GM23248 (cell line): ENCODE measurements around the gene SYVN1. TPM values are rescaled to one million over a fixed set of nuclear protein-coding genes. Genes with fewer than 3 reads are reported as not detected.

Experiments used
- DNase-seq: peaks from one replicate; pipeline ENCODE4 v3.0.0-alpha.2; 2015
- H2AFZ ChIP-seq: fragments of 200-600 bp; sonication (generic); 2 replicates; pipeline ENCODE4 v1.6.1; 2016; ENCODE audit warnings: antibody characterized with exemption
- H3F3A ChIP-seq: fragments of 200-600 bp; sonication (generic); 2 replicates; pipeline ENCODE4 v1.6.1; 2016; ENCODE audit warnings: mild to moderate bottlenecking, antibody characterized with exemption, mixed run types; ENCODE audit not compliant: insufficient read depth
- H3K27ac ChIP-seq: fragments of 200-600 bp; sonication (generic); 2 replicates; pipeline ENCODE4 v1.5.1; 2016; ENCODE audit warnings: mild to moderate bottlenecking
- H3K27me3 ChIP-seq: fragments of 200-600 bp; sonication (generic); replicated peaks from 2 replicates; pipeline ENCODE4 v1.6.1; 2016; ENCODE audit warnings: mild to moderate bottlenecking; ENCODE audit not compliant: insufficient read depth
- H3K36me3 ChIP-seq: fragments of 200-600 bp; sonication (generic); 2 replicates; pipeline ENCODE4 v1.6.1; 2016; ENCODE audit warnings: low read depth, mild to moderate bottlenecking
- H3K4me1 ChIP-seq: fragments of 200-600 bp; sonication (generic); 2 replicates; pipeline ENCODE4 v1.6.1; 2016; ENCODE audit warnings: mild to moderate bottlenecking; ENCODE audit not compliant: insufficient read depth
- H3K4me2 ChIP-seq: fragments of 200-600 bp; sonication (generic); one replicate; pipeline ENCODE4 v1.6.1; 2016; ENCODE audit warnings: mild to moderate bottlenecking; ENCODE audit not compliant: unreplicated experiment
- H3K4me3 ChIP-seq: fragments of 200-600 bp; sonication (generic); 2 replicates; pipeline ENCODE4 v1.5.1; 2016; ENCODE audit warnings: mild to moderate bottlenecking
- H3K79me2 ChIP-seq: fragments of 200-600 bp; sonication (generic); 2 replicates; pipeline ENCODE4 v1.6.1; 2016; ENCODE audit warnings: mild to moderate bottlenecking; ENCODE audit not compliant: insufficient read depth
- H3K9ac ChIP-seq: fragments of 200-600 bp; sonication (generic); 2 replicates; pipeline ENCODE4 v1.6.1; 2016; ENCODE audit warnings: mild to moderate bottlenecking
- H3K9me2 ChIP-seq: fragments of 200-600 bp; sonication (generic); 2 replicates; pipeline ENCODE4 v1.6.1; 2016; ENCODE audit warnings: mixed run types, mild to moderate bottlenecking, moderate library complexity; ENCODE audit not compliant: insufficient read depth
- H3K9me3 ChIP-seq: fragments of 200-600 bp; sonication (generic); one replicate; pipeline ENCODE4 v1.6.1; 2017; ENCODE audit warnings: low read depth
- H4K20me1 ChIP-seq: fragments of 200-600 bp; sonication (generic); 2 replicates; pipeline ENCODE4 v1.6.0; 2016; ENCODE audit not compliant: insufficient read depth
- EZH2 ChIP-seq: fragments of 200-600 bp; sonication (generic); IDR thresholded peaks from 2 replicates; pipeline ENCODE4 v1.6.1; 2018; ENCODE audit warnings: antibody characterized with exemption, mild to moderate bottlenecking; ENCODE audit not compliant: insufficient read depth, poor library complexity, severe bottlenecking
- EZH2phosphoT487 ChIP-seq: fragments of 200-600 bp; sonication (generic); IDR thresholded peaks from 2 replicates; pipeline ENCODE4 v1.6.1; 2018; ENCODE audit warnings: antibody characterized with exemption, moderate library complexity, mild to moderate bottlenecking, low read depth; ENCODE audit not compliant: insufficient read depth
- WGBS, 2 experiments: methylation state at CpG; one replicate each; pipeline ENCODE4 v1.1.6; 2015 to 2017; ENCODE audit warnings: low lambda C conversion rate in 2 of 2, low coverage in 1 of 2; ENCODE audit errors: missing lambda C conversion rate in 2 of 2; 5-methylcytosine and 5-hydroxymethylcytosine counted together
- in situ Hi-C: fragments of 300-500 bp; cut with MboI; formaldehyde crosslinking; loops from 2 replicates; pipeline ENCODE4 v1.15.0; 2020
- polyA plus RNA-seq: library from polyadenylated mRNA; unstranded; fragments of >200 nt; fragmentation: Nextera tagmentation; extraction: Ambion mirVana; gene quantifications from 2 replicates; pipeline ENCODE4 v1.2.1, GENCODE V29; 2016
- total RNA-seq: library from RNA; depleted of rRNA; stranded (reverse); fragments of >200 nt; shearing (Covaris generic); gene quantifications from 2 replicates; pipeline ENCODE4 v1.2.3, GENCODE V29; 2014; rRNA removed

Gene SYVN1
- total RNA-seq (29.5 and 64.2 TPM in 2 replicates), polyA plus RNA-seq (18.0 and 21.2 TPM in 2 replicates)

DNA sequence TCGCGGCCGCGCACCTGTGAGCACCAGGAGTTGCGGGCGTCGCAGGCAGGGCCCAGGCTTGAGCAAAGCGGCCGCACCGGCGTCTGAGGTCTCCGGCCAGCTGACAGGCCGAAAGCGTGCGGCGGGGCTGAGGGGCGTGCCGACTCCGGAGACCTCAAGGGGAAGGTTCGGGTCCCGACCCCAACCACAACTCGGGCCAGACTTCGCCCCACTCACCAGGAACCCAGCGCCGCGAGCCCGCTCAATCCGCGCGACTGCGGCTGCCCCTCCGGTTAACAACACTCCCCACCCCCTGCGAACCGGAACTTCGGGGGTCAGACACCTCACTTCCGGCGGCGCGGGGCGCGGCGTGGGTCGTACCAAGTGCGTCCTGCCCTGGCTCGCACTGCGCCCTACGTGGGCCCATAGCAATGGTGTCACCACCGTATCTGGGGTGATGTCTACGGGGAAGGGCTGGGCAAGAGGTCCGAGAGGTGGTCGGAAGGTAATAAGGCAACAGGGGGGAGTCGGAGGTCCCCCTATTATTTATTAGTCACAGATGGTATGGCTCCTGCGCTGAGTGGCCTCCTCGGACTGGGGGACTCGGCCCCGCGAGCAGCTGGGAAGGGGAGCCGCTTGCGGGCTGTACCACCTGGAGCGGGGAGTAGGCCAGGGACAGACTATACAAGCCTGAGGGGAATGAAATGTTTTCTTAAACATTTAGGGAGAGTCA is at the start of gene SYVN1:
Gene SYVN1, minus strand, starts transcription at position 280 of the 712 bp plus-strand sequence. CDS start 918 bp downstream, outside the sequence.
- Histone ChIP-seq H3K4me2 (peak within 1 kb of the TSS; percentile 82), H2AFZ (peak within 1 kb of the TSS; percentile 82), H4K20me1 (no peaks in the 10 kb centered on the region), H3K27ac (peak within 1 kb of the TSS; percentile 98), H3K4me3 (peak within 1 kb of the TSS; percentile 84), H3K9me3 (no peaks in the 10 kb centered on the region), H3K27me3 (no peaks in the 10 kb centered on the region), H3F3A (0 out of 2 replicates have a peak, but pooled peaks cover 2% of the 10 kb centered on the region), H3K4me1 (peaks cover 8% of the 10 kb centered on the region), H3K36me3 (peaks cover 4% of the 10 kb centered on the region; the same call in 1 of the 2 replicates), H3K9ac (peak within 1 kb of the TSS; percentile 98), H3K79me2 (peaks cover 37% of the 10 kb centered on the region), H3K9me2 (no peaks in the 10 kb centered on the region)
- in situ Hi-C loops = no loop called here
- WGBS, 2 experiments = 1% methylated on average over 55 to 60 of the region's 60 CpGs
- no peak for TF ChIP-seq EZH2
- peak; percentile 95 for DNase-seq

DNA sequence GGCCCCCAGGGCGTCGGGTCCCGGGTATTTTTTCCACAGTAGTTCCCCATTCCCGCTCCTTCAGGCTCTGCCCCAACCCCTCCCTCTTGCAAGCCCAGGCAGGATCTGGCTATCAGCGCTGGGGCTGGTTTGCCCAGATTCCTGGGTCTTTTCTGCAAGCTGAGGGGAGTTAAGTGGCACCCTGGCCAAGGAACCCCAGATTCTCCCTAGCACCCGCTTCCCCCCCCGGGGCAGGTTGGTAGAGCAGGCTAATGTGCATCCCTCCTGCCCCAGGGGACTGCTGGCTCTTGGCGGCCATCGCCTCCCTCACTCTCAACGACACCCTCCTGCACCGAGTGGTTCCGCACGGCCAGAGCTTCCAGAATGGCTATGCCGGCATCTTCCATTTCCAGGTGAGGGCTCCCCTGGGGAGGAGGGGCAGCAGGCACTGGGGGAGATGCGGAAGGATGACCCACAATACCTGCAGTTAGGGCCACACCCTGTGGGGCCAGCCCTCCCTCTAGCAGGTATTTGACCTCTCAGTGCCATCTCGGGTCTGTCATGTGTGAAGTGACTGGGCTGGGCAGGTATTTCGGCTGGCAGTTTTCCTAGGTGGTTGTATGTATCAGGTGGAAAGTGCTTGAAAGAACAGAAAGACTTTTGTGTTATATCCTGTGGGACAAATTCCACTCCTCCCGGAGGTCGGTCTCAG is 49.0 kb upstream of the SYVN1 start:
- peak overlapping the region; percentile 87 for H3K9ac ChIP-seq
- H4K20me1 ChIP-seq = no peaks in the 10 kb centered on the region
- no peak overlapping the region for H2AFZ ChIP-seq
- H3K36me3 ChIP-seq = no peaks in the 10 kb centered on the region
- H3K4me3 ChIP-seq = peak overlapping the region; percentile 82
- no peak for TF ChIP-seq EZH2phosphoT487
- TF ChIP-seq EZH2 = no peak
- no peaks in the 10 kb centered on the region for H3F3A ChIP-seq
- H3K27me3 ChIP-seq = no peaks in the 10 kb centered on the region
- DNase-seq = no peak
- H3K9me2 ChIP-seq = no peaks in the 10 kb centered on the region
- in situ Hi-C loops = no loop called here
- H3K79me2 ChIP-seq = peaks cover 57% of the 10 kb centered on the region
- no peak overlapping the region for H3K27ac ChIP-seq
- peak overlapping the region; percentile 84 for H3K4me2 ChIP-seq
- WGBS, 2 experiments = 83 to 87% methylated on average over 19 of the region's 19 CpGs
- 0 out of 2 replicates have a peak, but pooled peaks cover 6% of the 10 kb centered on the region for H3K4me1 ChIP-seq
- no peaks in the 10 kb centered on the region for H3K9me3 ChIP-seq

DNA sequence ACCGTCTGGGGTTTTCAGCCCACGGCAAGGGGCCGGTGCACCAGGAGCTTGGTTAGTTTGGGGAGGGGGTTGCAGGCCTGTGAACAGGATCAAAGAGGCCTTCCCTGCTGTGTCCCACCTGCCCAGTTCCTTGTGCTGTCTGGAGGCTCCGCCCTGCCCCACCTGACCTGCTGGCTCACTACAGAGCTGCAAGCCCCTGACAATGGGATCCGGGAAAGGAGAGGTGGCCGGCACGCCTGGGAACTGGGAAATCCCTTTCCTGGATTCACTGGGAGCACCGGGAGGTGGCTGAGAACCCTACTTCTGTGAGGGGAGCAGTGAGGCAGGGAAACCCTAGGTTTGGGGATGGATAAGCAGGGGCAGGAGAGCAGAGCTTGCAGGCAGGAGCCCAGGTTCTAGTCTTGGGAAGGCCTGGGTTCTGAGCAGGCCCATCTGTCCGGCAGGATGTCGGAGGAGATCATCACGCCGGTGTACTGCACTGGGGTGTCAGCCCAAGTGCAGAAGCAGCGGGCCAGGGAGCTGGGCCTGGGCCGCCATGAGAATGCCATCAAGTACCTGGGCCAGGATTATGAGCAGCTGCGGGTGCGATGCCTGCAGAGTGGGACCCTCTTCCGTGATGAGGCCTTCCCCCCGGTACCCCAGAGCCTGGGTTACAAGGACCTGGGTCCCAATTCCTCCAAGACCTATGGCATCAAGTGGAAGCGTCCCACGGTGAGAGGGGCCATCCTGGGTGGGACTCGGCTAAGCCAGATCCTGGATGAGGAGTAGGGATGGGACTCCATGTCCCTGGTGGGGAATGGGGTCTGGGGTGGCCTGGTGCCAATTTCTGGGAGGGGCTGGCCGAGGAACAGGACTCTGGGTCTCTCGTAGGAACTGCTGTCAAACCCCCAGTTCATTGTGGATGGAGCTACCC is 48.2 kb upstream of the SYVN1 start:
- Histone ChIP-seq H3K36me3 (no peaks in the 10 kb centered on the region), H3K27ac (peak overlapping the region; percentile 5; the same call in 1 of the 2 replicates), H2AFZ (peak overlapping the region; percentile 65), H3K4me3 (peak overlapping the region; percentile 82), H3F3A (no peaks in the 10 kb centered on the region), H3K9ac (peak overlapping the region; percentile 87), H3K79me2 (peaks cover 57% of the 10 kb centered on the region), H4K20me1 (no peaks in the 10 kb centered on the region), H3K9me3 (no peaks in the 10 kb centered on the region), H3K9me2 (no peaks in the 10 kb centered on the region), H3K4me1 (0 out of 2 replicates have a peak, but pooled peaks cover 6% of the 10 kb centered on the region), H3K27me3 (no peaks in the 10 kb centered on the region), H3K4me2 (peak overlapping the region; percentile 84)
- DNase-seq = peak; percentile 60
- TF ChIP-seq EZH2phosphoT487 = no peak
- TF ChIP-seq EZH2 = no peak
- in situ Hi-C loops = no loop called here
- WGBS, 2 experiments = 16 to 17% methylated on average over 21 to 22 of the region's 23 CpGs
